ENCODE data around the gene EEPD1.

DNA sequence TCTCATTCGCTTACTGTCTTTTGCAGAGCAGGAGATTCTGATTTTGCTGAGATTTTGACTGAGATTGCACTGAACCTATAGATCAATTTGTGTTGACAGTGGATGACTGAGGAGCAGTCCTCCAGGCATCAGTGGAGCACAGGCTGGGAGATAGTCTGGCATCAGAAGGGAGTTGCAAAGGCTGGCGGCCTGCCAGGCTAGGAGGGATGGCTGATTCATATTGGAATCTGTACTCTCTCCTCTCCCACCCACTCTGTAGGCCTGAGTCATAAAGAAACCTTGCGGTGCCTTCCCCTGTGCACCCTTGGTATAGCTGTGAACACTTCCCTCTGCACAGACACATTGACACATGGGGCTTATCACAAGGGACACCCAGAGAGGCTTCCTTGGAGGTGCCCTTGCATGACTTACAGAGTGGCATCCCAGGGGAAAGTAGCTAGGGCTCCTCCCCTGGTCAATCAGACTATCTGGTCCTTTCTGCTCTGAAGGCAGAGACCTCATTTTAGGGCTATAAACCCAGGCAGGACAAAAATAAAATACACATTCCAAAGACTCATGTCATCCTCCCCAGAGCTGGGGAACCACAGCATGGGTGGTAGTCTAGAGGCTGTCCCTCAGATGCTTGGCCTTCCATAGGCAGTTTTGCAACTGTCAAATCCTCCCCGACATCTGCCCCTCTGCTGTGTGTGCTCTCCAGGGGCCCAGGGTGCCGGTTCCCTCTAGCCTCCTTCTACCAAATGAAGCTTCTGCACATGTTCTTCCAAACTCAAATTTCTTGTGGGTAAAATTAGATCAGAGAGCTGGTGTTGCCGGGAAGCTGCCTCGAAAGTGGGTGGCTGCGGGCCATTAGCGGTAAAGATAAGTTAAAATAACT is 37.4 kb upstream of the EEPD1 start:
- TF ChIP-seq, protein P1, sequence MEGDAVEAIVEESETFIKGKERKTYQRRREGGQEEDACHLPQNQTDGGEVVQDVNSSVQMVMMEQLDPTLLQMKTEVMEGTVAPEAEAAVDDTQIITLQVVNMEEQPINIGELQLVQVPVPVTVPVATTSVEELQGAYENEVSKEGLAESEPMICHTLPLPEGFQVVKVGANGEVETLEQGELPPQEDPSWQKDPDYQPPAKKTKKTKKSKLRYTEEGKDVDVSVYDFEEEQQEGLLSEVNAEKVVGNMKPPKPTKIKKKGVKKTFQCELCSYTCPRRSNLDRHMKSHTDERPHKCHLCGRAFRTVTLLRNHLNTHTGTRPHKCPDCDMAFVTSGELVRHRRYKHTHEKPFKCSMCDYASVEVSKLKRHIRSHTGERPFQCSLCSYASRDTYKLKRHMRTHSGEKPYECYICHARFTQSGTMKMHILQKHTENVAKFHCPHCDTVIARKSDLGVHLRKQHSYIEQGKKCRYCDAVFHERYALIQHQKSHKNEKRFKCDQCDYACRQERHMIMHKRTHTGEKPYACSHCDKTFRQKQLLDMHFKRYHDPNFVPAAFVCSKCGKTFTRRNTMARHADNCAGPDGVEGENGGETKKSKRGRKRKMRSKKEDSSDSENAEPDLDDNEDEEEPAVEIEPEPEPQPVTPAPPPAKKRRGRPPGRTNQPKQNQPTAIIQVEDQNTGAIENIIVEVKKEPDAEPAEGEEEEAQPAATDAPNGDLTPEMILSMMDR (IDR thresholded peaks at IDR 0.05; ENCODE audit: low read depth, low read length), result no peak
- no peak; the same call in 1 of the 2 replicates for TF ChIP-seq EZH2phosphoT487 (IDR thresholded peaks at IDR 0.05; ENCODE audit: low read depth)

Measured in OCI-LY3 (cell line).